ENCODE data around the gene KIDINS220.

KIDINS220 gene

DNA sequence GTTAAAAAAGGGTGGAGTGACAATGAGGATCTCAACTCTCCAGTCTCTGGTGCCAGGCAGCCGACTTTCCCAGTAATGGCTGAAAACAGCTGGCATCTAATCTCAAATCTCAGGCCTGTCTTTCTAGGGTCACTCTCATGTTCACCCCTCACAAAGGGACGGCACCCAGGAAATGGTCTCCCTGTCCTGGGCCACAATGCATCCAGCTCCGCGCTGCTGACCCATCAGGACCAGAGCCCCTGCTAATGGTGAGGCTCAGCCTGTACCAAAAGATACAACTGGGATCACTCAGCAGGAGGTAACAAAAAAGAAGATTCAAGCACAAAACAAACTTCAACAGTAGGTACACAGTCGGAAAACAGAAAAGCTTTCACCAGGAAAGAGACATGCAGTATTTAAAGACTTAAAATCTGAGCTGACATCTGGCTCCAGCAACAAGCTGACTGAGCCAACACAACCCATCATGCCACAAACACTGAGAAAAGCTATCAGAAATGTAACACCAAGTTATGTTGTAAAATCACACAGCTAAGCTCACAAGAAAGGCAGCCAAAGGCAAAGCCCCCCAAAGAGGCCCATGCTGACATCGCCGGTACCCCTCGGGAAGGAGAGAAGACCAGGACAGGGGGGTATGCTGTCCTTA lies 13.6 kb upstream of the KIDINS220 start:
- H3K27me3 ChIP-seq (ENCODE audit: control insufficient read depth, insufficient read depth, low read length) = no peaks in the 10 kb centered on the region
- peaks cover 2% of the 10 kb centered on the region for H3K4me1 ChIP-seq (ENCODE audit: control insufficient read depth, insufficient read depth, low read length)
- H3K4me3 ChIP-seq (ENCODE audit: low read length) = no peak overlapping the region
- H3K9me3 ChIP-seq (replicated peaks; ENCODE audit: low read length) = no peaks in the 10 kb centered on the region
- no peak overlapping the region for H3K9ac ChIP-seq (ENCODE audit: low read depth, low read length)
- H3K36me3 ChIP-seq (ENCODE audit: insufficient read depth, low read length) = no peaks in the 10 kb centered on the region
- H3K4me2 ChIP-seq (ENCODE audit: low read length) = no peak overlapping the region

- Histone ChIP-seq H3K9me3 (replicated peaks; ENCODE audit: low read length) (no peaks in the 10 kb centered on the region), H3K4me1 (ENCODE audit: control insufficient read depth, insufficient read depth, low read length) (peaks cover 2% of the 10 kb centered on the region), H3K4me3 (ENCODE audit: low read length) (no peak overlapping the region), H3K4me2 (ENCODE audit: low read length) (no peak overlapping the region), H3K9ac (ENCODE audit: low read depth, low read length) (no peak overlapping the region), H3K27me3 (ENCODE audit: control insufficient read depth, insufficient read depth, low read length) (no peaks in the 10 kb centered on the region), H3K36me3 (ENCODE audit: insufficient read depth, low read length) (no peaks in the 10 kb centered on the region)
These were observed 11.9 kb upstream of the KIDINS220 start for GRCh38 chr2:8849327-8849726.

DNA sequence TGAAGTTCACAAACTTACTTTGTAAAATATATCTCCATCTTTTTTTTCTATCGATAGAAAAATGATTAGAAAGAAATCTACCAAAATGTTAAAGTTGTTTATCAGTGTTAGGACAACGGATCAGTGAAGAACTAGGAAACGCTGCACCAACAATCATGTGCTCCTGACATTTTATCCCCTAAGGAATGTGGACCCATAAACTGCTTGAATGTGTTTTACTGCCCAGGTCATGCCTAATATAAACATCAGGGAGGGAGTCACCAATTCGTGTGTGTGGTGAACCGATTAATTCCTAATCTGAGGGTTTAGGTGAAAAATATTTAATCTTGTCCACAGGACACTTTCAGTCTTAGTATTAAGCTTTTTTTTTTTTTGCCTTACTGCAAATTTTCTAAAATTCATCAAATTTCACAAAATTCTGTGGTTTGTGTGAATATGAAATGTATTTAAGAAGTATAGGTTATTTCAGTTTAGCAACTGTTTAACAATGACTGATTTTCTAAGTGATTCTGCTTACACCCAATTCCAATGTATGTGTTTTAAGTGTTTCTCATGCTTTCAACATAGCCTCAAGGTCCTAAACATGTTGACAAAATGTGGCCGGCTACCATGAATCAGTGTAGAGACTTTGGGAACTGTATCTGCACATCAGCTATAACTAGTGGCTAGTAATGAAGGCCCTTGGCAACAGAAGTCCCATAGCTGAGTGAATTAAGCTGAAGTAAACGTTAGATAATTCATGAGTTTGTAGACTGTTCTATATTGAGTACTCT lies 11.1 kb upstream of the KIDINS220 start:
- Histone ChIP-seq H3K4me1 (ENCODE audit: control insufficient read depth, insufficient read depth, low read length) (peaks cover 2% of the 10 kb centered on the region), H3K27me3 (ENCODE audit: control insufficient read depth, insufficient read depth, low read length) (no peaks in the 10 kb centered on the region), H3K4me2 (ENCODE audit: low read length) (no peak overlapping the region), H3K4me3 (ENCODE audit: low read length) (no peak overlapping the region), H3K9me3 (replicated peaks; ENCODE audit: low read length) (no peaks in the 10 kb centered on the region), H3K9ac (ENCODE audit: low read depth, low read length) (no peak overlapping the region), H3K36me3 (ENCODE audit: insufficient read depth, low read length) (no peaks in the 10 kb centered on the region)

GRCh38 chr2:8847400-8847799 lies 10.0 kb upstream of the KIDINS220 start:
- H3K36me3 ChIP-seq (ENCODE audit: insufficient read depth, low read length) = no peaks in the 10 kb centered on the region
- H3K4me1 ChIP-seq (ENCODE audit: control insufficient read depth, insufficient read depth, low read length) = peaks cover 2% of the 10 kb centered on the region
- no peaks in the 10 kb centered on the region for H3K9me3 ChIP-seq (replicated peaks; ENCODE audit: low read length)
- no peaks in the 10 kb centered on the region for H3K27me3 ChIP-seq (ENCODE audit: control insufficient read depth, insufficient read depth, low read length)
- no peak overlapping the region for H3K4me3 ChIP-seq (ENCODE audit: low read length)
- no peak overlapping the region for H3K4me2 ChIP-seq (ENCODE audit: low read length)
- no peak overlapping the region for H3K9ac ChIP-seq (ENCODE audit: low read depth, low read length)

GRCh38 chr2:8841932-8842331 lies 4.5 kb upstream of the KIDINS220 start:
- Histone ChIP-seq H3K9ac (ENCODE audit: low read depth, low read length) (no peak overlapping the region), H3K4me3 (ENCODE audit: low read length) (no peak overlapping the region), H3K36me3 (ENCODE audit: insufficient read depth, low read length) (no peaks in the 10 kb centered on the region), H3K4me1 (ENCODE audit: control insufficient read depth, insufficient read depth, low read length) (peaks cover 3% of the 10 kb centered on the region), H3K4me2 (ENCODE audit: low read length) (no peak overlapping the region), H3K9me3 (replicated peaks; ENCODE audit: low read length) (no peaks in the 10 kb centered on the region), H3K27me3 (ENCODE audit: control insufficient read depth, insufficient read depth, low read length) (no peaks in the 10 kb centered on the region)

GRCh38 chr2:8840475-8841091 lies 3.2 kb upstream of the KIDINS220 start:
- Histone ChIP-seq H3K4me1 (ENCODE audit: control insufficient read depth, insufficient read depth, low read length) (peaks cover 12% of the 10 kb centered on the region), H3K9me3 (replicated peaks; ENCODE audit: low read length) (no peaks in the 10 kb centered on the region), H3K4me2 (ENCODE audit: low read length) (no peak overlapping the region), H3K36me3 (ENCODE audit: insufficient read depth, low read length) (no peaks in the 10 kb centered on the region), H3K9ac (ENCODE audit: low read depth, low read length) (no peak overlapping the region), H3K27me3 (ENCODE audit: control insufficient read depth, insufficient read depth, low read length) (no peaks in the 10 kb centered on the region), H3K4me3 (ENCODE audit: low read length) (no peak overlapping the region)

DNA sequence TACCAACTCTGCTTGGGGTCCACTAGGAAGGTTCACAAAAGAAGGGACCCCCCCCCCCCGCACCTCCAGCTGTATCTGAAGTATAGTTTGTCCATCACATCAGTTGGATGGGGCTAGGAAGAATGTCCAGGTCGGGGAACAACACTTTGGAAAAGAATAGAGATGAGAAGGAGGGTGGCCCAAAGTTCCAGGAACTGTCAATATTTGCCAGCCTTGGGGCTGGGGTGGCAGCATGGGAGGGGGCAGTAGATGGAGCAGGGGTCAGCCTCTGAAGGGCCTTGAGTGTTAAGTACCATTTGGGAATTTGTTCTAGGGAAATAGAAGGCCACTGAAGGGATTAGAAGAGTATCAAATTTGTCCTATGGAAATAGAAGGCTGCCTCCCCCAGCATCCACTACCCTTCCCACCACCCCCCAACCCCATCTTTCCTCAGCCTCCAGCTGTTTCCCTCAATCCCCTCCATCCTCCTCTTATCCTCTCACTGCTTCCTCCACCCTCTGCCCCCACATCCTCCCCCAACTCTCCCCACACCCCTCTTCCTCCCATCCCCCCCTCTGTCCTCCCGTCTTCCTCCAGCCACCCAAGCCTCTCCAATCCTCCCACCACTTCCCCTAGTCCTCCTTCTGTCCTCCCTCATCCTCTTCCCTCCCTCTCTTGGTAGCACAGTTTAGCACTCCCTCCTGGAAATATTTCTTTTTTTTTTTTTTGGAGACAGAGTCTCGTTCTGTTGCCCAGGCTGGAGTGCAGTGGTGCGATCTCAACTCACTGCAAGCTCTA lies 2.0 kb upstream of the KIDINS220 start:
- Histone ChIP-seq H3K36me3 (ENCODE audit: insufficient read depth, low read length) (no peaks in the 10 kb centered on the region), H3K27me3 (ENCODE audit: control insufficient read depth, insufficient read depth, low read length) (no peaks in the 10 kb centered on the region), H3K9ac (ENCODE audit: low read depth, low read length) (no peak overlapping the region), H3K9me3 (replicated peaks; ENCODE audit: low read length) (no peaks in the 10 kb centered on the region), H3K4me3 (ENCODE audit: low read length) (no peak overlapping the region), H3K4me2 (ENCODE audit: low read length) (no peak overlapping the region), H3K4me1 (ENCODE audit: control insufficient read depth, insufficient read depth, low read length) (peaks cover 15% of the 10 kb centered on the region)

- peak overlapping the region; percentile 67 for H3K4me2 ChIP-seq (ENCODE audit: low read length)
- H3K4me1 ChIP-seq (ENCODE audit: control insufficient read depth, insufficient read depth, low read length) = peaks cover 15% of the 10 kb centered on the region
- no peaks in the 10 kb centered on the region for H3K36me3 ChIP-seq (ENCODE audit: insufficient read depth, low read length)
- H3K4me3 ChIP-seq (ENCODE audit: low read length) = peak overlapping the region; percentile 53
- H3K9me3 ChIP-seq (replicated peaks; ENCODE audit: low read length) = no peaks in the 10 kb centered on the region
- no peak overlapping the region for H3K9ac ChIP-seq (ENCODE audit: low read depth, low read length)
- H3K27me3 ChIP-seq (ENCODE audit: control insufficient read depth, insufficient read depth, low read length) = no peaks in the 10 kb centered on the region
These were observed 355 bp upstream of the KIDINS220 start for GRCh38 chr2:8837795-8838140.

DNA sequence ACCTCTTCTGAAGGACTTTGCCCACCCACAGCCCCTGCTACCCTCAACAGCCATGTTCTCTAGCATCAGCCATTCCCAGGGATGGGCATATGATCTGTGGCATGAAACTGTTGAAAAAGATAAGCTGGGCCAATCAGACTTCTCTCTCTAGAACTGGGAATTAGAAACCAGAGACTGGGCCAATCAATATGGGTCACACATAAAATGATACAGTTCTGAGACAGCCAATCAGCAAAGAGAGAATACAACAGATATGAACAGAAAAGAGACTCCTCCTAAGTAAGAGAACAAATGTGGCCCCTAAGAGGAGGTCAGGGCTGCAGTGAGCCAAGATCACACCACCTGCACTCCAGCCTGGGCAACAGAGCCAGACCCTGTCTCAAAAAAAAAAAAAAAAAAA lies 2.1 kb downstream of the KIDINS220 start:
- H3K4me1 ChIP-seq (ENCODE audit: control insufficient read depth, insufficient read depth, low read length) = peaks cover 15% of the 10 kb centered on the region
- no peaks in the 10 kb centered on the region for H3K36me3 ChIP-seq (ENCODE audit: insufficient read depth, low read length)
- H3K4me3 ChIP-seq (ENCODE audit: low read length) = no peak overlapping the region

DNA sequence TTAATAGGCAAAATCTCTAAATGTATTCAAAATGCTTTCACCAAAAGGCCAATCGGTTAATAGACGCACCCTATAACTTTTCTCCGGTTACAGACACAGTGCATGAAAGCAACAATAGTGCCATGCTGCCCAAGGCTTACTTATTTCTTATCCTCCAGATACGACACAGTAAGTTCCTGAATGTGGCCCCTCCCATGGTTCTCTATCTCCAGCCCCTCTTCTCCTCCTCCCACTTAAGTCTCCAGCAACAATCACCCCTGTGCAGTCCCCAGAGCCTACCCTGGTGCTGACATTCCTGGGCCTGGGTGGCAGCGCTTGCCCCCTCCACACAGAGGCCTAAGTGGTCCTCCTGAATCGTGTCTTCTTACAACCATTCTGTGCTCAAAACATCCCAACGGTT lies 3.6 kb downstream of the KIDINS220 start:
- peaks cover 15% of the 10 kb centered on the region for H3K4me1 ChIP-seq (ENCODE audit: control insufficient read depth, insufficient read depth, low read length)
- H3K27me3 ChIP-seq (ENCODE audit: control insufficient read depth, insufficient read depth, low read length) = no peaks in the 10 kb centered on the region
- H3K9ac ChIP-seq (ENCODE audit: low read depth, low read length) = no peak overlapping the region
- no peak overlapping the region for H3K4me3 ChIP-seq (ENCODE audit: low read length)
- H3K9me3 ChIP-seq (replicated peaks; ENCODE audit: low read length) = no peaks in the 10 kb centered on the region
- H3K4me2 ChIP-seq (ENCODE audit: low read length) = no peak overlapping the region
- H3K36me3 ChIP-seq (ENCODE audit: insufficient read depth, low read length) = no peaks in the 10 kb centered on the region

More for the DNA sequence above, 2.1 kb downstream of the KIDINS220 start:
- Histone ChIP-seq H3K9me3 (replicated peaks; ENCODE audit: low read length) (no peaks in the 10 kb centered on the region), H3K9ac (ENCODE audit: low read depth, low read length) (no peak overlapping the region), H3K27me3 (ENCODE audit: control insufficient read depth, insufficient read depth, low read length) (no peaks in the 10 kb centered on the region), H3K4me2 (ENCODE audit: low read length) (peak overlapping the region; percentile 95)

DNA sequence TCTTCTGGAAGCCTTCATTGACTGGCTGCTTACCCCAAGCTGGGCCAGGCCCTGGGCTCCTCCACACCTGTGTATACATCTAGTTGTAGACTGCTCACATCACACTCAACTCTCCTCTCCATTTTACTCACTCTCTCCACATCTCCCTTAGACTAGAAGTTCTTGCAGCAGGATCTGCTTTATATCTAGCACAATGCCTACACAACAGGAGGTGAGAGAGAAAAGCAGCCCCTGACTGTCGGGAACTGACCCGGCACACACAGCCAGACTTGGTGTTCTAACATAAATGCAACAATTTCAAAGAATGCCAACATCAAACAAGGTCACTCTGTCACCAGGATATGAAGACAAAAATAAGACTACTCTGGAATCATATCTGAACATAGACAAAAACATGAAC lies 5.9 kb downstream of the KIDINS220 start:
- no peak overlapping the region for H3K4me2 ChIP-seq (ENCODE audit: low read length)
- peaks cover 12% of the 10 kb centered on the region for H3K4me1 ChIP-seq (ENCODE audit: control insufficient read depth, insufficient read depth, low read length)
- no peaks in the 10 kb centered on the region for H3K27me3 ChIP-seq (ENCODE audit: control insufficient read depth, insufficient read depth, low read length)
- H3K9me3 ChIP-seq (replicated peaks; ENCODE audit: low read length) = no peaks in the 10 kb centered on the region
- no peak overlapping the region for H3K4me3 ChIP-seq (ENCODE audit: low read length)
- no peak overlapping the region for H3K9ac ChIP-seq (ENCODE audit: low read depth, low read length)
- no peaks in the 10 kb centered on the region for H3K36me3 ChIP-seq (ENCODE audit: insufficient read depth, low read length)

All from skeletal muscle satellite cell (primary cell).